Retinal pigment epithelial cell (primary cell): Measurements from ENCODE around the gene NCK1.
"Not testable (repeated sequence)": the region's sequence is repeated elsewhere in the genome, so short reads cannot be mapped to it uniquely, and the experiment has no call there.

ENCODE experiments used
- DNase-seq: peaks from one replicate; pipeline ENCODE4 v3.0.0-alpha.2; 2010; ENCODE audit warnings: low read depth
- H3K4me3 ChIP-seq: 2 replicates; pipeline ENCODE4 v1.5.1; 2011; ENCODE audit warnings: mild to moderate bottlenecking, low read length, control low read depth, moderate library complexity
- CTCF ChIP-seq: conservative IDR thresholded peaks from 2 replicates; pipeline ENCODE4 v1.5.1; 2011; ENCODE audit warnings: low read depth, low read length, control low read depth, inconsistent platforms

The NCK1 gene

GRCh38 chr3:136974670-136975069 is 112.7 kb downstream of the NCK1 start:
- no peak for DNase-seq
- no peak for TF ChIP-seq CTCF
- H3K4me3 ChIP-seq, result no peak overlapping the region

GRCh38 chr3:136979204-136979603 is 117.2 kb downstream of the NCK1 start:
- H3K4me3 ChIP-seq, result no peak overlapping the region
- TF ChIP-seq CTCF, result no peak
- no peak for DNase-seq

- no peak for TF ChIP-seq CTCF
- no peak overlapping the region for H3K4me3 ChIP-seq
- DNase-seq, result no peak
Measured at GRCh38 chr3:136979684-136980083, 117.7 kb downstream of the NCK1 start.

GRCh38 chr3:136982033-136982432 is 120.0 kb downstream of the NCK1 start:
- H3K4me3 ChIP-seq, result no peak overlapping the region
- TF ChIP-seq CTCF, result no peak
- DNase-seq, result no peak

GRCh38 chr3:136982520-136983138 is 120.6 kb downstream of the NCK1 start:
- no peak for TF ChIP-seq CTCF
- peak; percentile 46 for DNase-seq
- H3K4me3 ChIP-seq, result no peak overlapping the region

GRCh38 chr3:136984837-136985236 is 122.8 kb downstream of the NCK1 start:
- no peak for DNase-seq
- no peak for TF ChIP-seq CTCF
- H3K4me3 ChIP-seq, result no peak overlapping the region

GRCh38 chr3:136987398-136987980 is 125.5 kb downstream of the NCK1 start:
- not testable (repeated sequence) for DNase-seq, H3K4me3 ChIP-seq
